IMR-90 (cell line): Measurements from ENCODE around the gene EML5. TPM values are rescaled to one million over a fixed set of nuclear protein-coding genes. Genes with fewer than 3 reads are reported as not detected.

Experiments used
- ATAC-seq: fragments of 200-7000 bp; cut with Tn5 transposase; 2 replicates; pipeline ENCODE4 v1.9.1; 2020; ENCODE audit warnings: low read depth, mild to moderate bottlenecking, moderate library complexity
- BruUV-seq: library from RNA; stranded (reverse); fragments of 400-500 nt; replicated peaks from 2 replicates; lab custom pipeline; 2021; lab: Mats Ljungman, UMichigan
- CTCF ChIA-PET: fragments of 300-600 bp; formaldehyde crosslinking; extraction: SDS; loops from one replicate; lab custom pipeline; 2021; ENCODE audit warnings: antibody characterized with exemption; lab: Yijun Ruan, JAX
- POLR2A ChIA-PET: fragments of 300-600 bp; sonication (Branson Sonifier 250); formaldehyde crosslinking; loops from one replicate; lab custom pipeline; 2022; ENCODE audit warnings: antibody characterized with exemption; ENCODE audit not compliant: unreplicated experiment; lab: Charles Lee
- DNase-seq: peaks from one replicate; pipeline ENCODE4 v3.0.0; 2013
- H2AFZ ChIP-seq: replicated peaks from 2 replicates; pipeline ENCODE3; 2013; ENCODE audit warnings: low read length, mild to moderate bottlenecking; ENCODE audit not compliant: poor library complexity
- H2AK5ac ChIP-seq: 2 replicates; pipeline ENCODE4 v1.6.1; 2013; ENCODE audit warnings: low read depth, low read length, inconsistent platforms
- H2AK9ac ChIP-seq: replicated peaks from 2 replicates; pipeline ENCODE3; 2013; ENCODE audit warnings: mild to moderate bottlenecking, low read depth, low read length, moderate library complexity; ENCODE audit not compliant: poor library complexity
- H2BK120ac ChIP-seq: 2 replicates; pipeline ENCODE4 v1.6.1; 2013; ENCODE audit warnings: low read depth, low read length, inconsistent platforms
- H2BK15ac ChIP-seq: 3 replicates; pipeline ENCODE4 v1.6.1; 2013; ENCODE audit warnings: low read depth, low read length, inconsistent platforms
- H2BK20ac ChIP-seq: 2 replicates; pipeline ENCODE4 v1.6.1; 2013; ENCODE audit warnings: low read depth, mild to moderate bottlenecking, inconsistent platforms, low read length, moderate library complexity
- H2BK5ac ChIP-seq: 2 replicates; pipeline ENCODE4 v1.6.1; 2013; ENCODE audit warnings: mild to moderate bottlenecking, low read depth, low read length, inconsistent platforms; ENCODE audit not compliant: poor library complexity, severe bottlenecking
- H3K14ac ChIP-seq: replicated peaks from 2 replicates; pipeline ENCODE4 v1.6.1; 2013; ENCODE audit warnings: low read depth, low read length, inconsistent platforms
- H3K18ac ChIP-seq: 2 replicates; pipeline ENCODE4 v1.6.1; 2013; ENCODE audit warnings: low read depth, low read length, control low read depth
- H3K23ac ChIP-seq: 2 replicates; pipeline ENCODE4 v1.6.1; 2013; ENCODE audit warnings: low read depth, low read length, inconsistent platforms
- H3K27ac ChIP-seq: 2 replicates; pipeline ENCODE4 v1.5.1; 2013; ENCODE audit warnings: mild to moderate bottlenecking, control low read depth, low read length; ENCODE audit not compliant: insufficient read depth
- H3K27me3 ChIP-seq: 2 replicates; pipeline ENCODE4 v1.6.1; 2013; ENCODE audit warnings: low read length; ENCODE audit not compliant: control insufficient read depth, insufficient read depth
- H3K36me3 ChIP-seq: 2 replicates; pipeline ENCODE4 v1.6.1; 2013; ENCODE audit warnings: low read length, mixed read lengths; ENCODE audit not compliant: control insufficient read depth, insufficient read depth
- H3K4ac ChIP-seq: 2 replicates; pipeline ENCODE4 v1.6.1; 2013; ENCODE audit warnings: low read depth, low read length, inconsistent platforms
- H3K4me1 ChIP-seq: 2 replicates; pipeline ENCODE4 v1.6.1; 2013; ENCODE audit warnings: low read length, mixed read lengths; ENCODE audit not compliant: control insufficient read depth, insufficient read depth
- H3K4me2 ChIP-seq: 2 replicates; pipeline ENCODE4 v1.6.1; 2013; ENCODE audit warnings: low read depth, mild to moderate bottlenecking, control low read depth, low read length, moderate library complexity
- H3K4me3 ChIP-seq: 2 replicates; pipeline ENCODE4 v1.5.1; 2013; ENCODE audit warnings: low read depth, mild to moderate bottlenecking, control low read depth, low read length, moderate library complexity; ENCODE audit not compliant: insufficient read depth
- H3K56ac ChIP-seq: 2 replicates; pipeline ENCODE4 v1.6.1; 2013; ENCODE audit warnings: low read length, inconsistent platforms; ENCODE audit not compliant: insufficient read depth; ENCODE audit errors: extremely low read depth
- H3K79me1 ChIP-seq, 2 experiments: 2 replicates each; pipeline ENCODE4 v1.6.1; 2013; ENCODE audit warnings: low read length in 2 of 2, inconsistent platforms in 1 of 2, low read depth in 1 of 2
- H3K9ac ChIP-seq: 2 replicates; pipeline ENCODE4 v1.6.1; 2013; ENCODE audit warnings: low read depth, low read length, control low read depth
- H3K9me1 ChIP-seq: 2 replicates; pipeline ENCODE4 v1.6.1; 2013; ENCODE audit warnings: low read length, inconsistent platforms; ENCODE audit not compliant: insufficient read depth
- H3K9me3 ChIP-seq: 2 replicates; pipeline ENCODE4 v1.6.1; 2013; ENCODE audit warnings: low read length; ENCODE audit not compliant: control insufficient read depth, insufficient read depth
- H4K20me1 ChIP-seq: 2 replicates; pipeline ENCODE4 v1.6.1; 2013; ENCODE audit warnings: low read length, inconsistent platforms; ENCODE audit not compliant: insufficient read depth
- H4K5ac ChIP-seq: 2 replicates; pipeline ENCODE4 v1.6.1; 2013; ENCODE audit warnings: mild to moderate bottlenecking, low read depth, low read length, control low read depth
- H4K8ac ChIP-seq, 2 experiments: 2 replicates each; pipeline ENCODE4 v1.6.1; 2013; ENCODE audit warnings: low read depth in 2 of 2, low read length in 2 of 2, control low read depth in 1 of 2, inconsistent platforms in 1 of 2
- H4K91ac ChIP-seq: 2 replicates; pipeline ENCODE4 v1.6.1; 2013; ENCODE audit warnings: low read depth, low read length, inconsistent platforms; ENCODE audit not compliant: insufficient read depth
- MAFK ChIP-seq: IDR thresholded peaks from 2 replicates; pipeline ENCODE4 v1.6.1; 2012; ENCODE audit warnings: low read depth, low read length, improper control_type of control experiment
- RAD21 ChIP-seq: IDR thresholded peaks from 2 replicates; pipeline ENCODE4 v1.6.1; 2012; ENCODE audit warnings: low read length, improper control_type of control experiment
- dilution Hi-C: fragments of 300-500 bp; cut with HindIII; formaldehyde crosslinking; loops from one replicate; pipeline ENCODE4 v1.14.3; 2018; ENCODE audit warnings: low sequenced_read_pairs; ENCODE audit not compliant: unreplicated experiment
- in situ Hi-C: fragments of 300-500 bp; cut with MboI; formaldehyde crosslinking; loops from 3 replicates; pipeline ENCODE4 v1.14.3; 2019; ENCODE audit warnings: low sequenced_read_pairs, inconsistent platforms, mixed read lengths
- intact Hi-C: fragments of 100-400 bp; cut with micrococcal nuclease; formaldehyde crosslinking; loops from 2 replicates; pipeline ENCODE4 v1.10.0; 2022
- polyA plus RNA-seq, 3 experiments: library from polyadenylated mRNA; depleted of rRNA; stranded (reverse); fragments of >200 nt; gene quantifications; 2 replicates each; pipeline ENCODE4 v1.2.3, GENCODE V29; 2012; ENCODE audit warnings: low replicate concordance in 1 of 3
- total RNA-seq: library from RNA; depleted of rRNA; stranded (reverse); fragments of >200 nt; gene quantifications from 2 replicates; pipeline ENCODE4 v1.2.3, GENCODE V29; 2012

EML5 gene
- total and polyA plus RNA-seq, 2 of the 4 experiments (the other 2 are of a cell fraction) = 8.1 to 22.2 TPM

DNA sequence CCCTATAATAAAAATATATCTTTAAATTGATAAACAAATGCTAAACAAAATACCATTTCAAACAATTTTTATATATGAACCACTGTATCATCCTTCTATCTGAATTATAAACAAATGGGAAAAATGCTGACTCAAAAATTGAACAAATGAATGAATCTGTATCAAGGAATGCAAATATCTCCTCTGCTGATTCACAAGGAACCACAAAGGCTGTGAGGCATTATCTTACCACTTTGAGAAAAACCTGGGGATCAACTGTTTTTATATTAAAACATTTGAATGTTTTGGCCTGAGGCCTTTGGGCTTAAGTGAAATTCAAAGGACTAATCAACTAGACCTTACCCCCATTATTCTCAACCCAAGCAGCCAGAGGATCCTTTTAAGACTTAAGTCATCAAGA lies 86.3 kb downstream of the EML5 start:
- peak; percentile 70 for DNase-seq

More for the DNA sequence above, 86.3 kb downstream of the EML5 start:
- CTCF ChIA-PET = no interaction called here
- Histone ChIP-seq H2AK9ac (no peak overlapping the region), H3K9me1 (no peaks in the 10 kb centered on the region), H3K14ac (no peak overlapping the region), H3K4me2 (no peak overlapping the region), H4K20me1 (no peaks in the 10 kb centered on the region), H3K9ac (no peak overlapping the region), H2BK20ac (no peak overlapping the region), H4K91ac (no peak overlapping the region), H4K5ac (no peak overlapping the region), H3K4ac (no peak overlapping the region), H3K9me3 (no peaks in the 10 kb centered on the region), H2BK15ac (no peak overlapping the region), H3K23ac (no peak overlapping the region), H3K56ac (no peak overlapping the region), H3K4me1 (no peaks in the 10 kb centered on the region), H2AK5ac (no peak overlapping the region), H3K18ac (no peak overlapping the region), H3K4me3 (no peak overlapping the region), H3K36me3 (peaks cover 3% of the 10 kb centered on the region; the same call in 1 of the 2 replicates), H2BK5ac (peak overlapping the region; percentile 56), H3K27me3 (no peaks in the 10 kb centered on the region), H2BK120ac (no peak overlapping the region), H3K27ac (no peak overlapping the region), H3K79me1 (no peaks in the 10 kb centered on the region; a peak in 1 of 4 replicates), H2AFZ (no peak overlapping the region), H4K8ac (no peak overlapping the region)
- intact Hi-C loops (no loop called here), dilution Hi-C loops (no loop called here), in situ Hi-C loops (no loop called here)
- no peak; the same call in 1 of the 2 replicates for ATAC-seq
- TF ChIP-seq MAFK = peak; percentile 88
- TF ChIP-seq RAD21 = no peak
- POLR2A ChIA-PET = no interaction called here
- BruUV-seq = no TSS peak
